Measurements from ENCODE around the gene INHBA. TPM values are rescaled to one million over a fixed set of nuclear protein-coding genes. Genes with fewer than 3 reads are reported as not detected.

Gene INHBA
- 2.4 and 2.8 TPM in 2 replicates for total RNA-seq

DNA sequence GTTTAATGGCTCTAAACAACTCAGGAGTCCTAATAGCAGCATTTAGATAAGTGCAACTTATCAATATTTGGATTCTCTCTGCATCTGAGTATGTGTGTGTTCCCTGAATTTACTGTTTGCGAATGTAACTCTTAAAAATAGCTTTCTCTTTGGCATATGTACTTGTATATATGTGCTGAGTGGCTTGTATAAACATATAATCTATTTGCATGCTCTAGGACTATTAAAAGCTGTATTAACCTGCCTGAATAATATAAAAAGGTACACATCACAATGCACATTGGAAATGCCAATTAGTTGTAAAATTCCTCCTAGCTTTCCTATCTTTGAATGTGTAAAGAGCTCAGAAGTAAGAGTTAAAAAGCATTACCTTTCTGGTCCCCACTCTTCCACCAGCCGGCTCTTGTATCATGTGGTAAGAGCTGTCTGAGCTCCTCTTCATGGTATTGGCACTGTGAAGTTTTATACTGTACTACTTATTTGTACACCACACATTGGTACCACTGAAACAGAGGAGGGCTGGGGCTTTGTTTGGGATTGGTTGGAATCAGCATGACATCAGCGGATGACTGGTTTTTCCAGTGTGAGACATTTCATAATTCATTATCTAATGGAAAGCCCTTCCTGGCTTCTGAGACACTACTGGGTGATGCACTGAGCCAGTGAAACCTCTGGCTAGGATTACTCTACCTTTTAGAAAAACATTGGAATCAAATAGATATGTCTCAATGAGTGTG, at the start of gene INHBA:
Gene INHBA, minus strand, starts transcription at position 456 of the 737 bp plus-strand sequence. CDS start 2,716 bp downstream, outside the sequence.

Measured in mammary microvascular endothelial cell (primary cell).